Prostate gland (tissue), 2 donors: ENCODE measurements around the gene MAML2.

Source experiments
- CTCF ChIP-seq, 4 experiments: fragments of 200-600 bp in 2 of 4; fragments of 450-650 bp in 2 of 4; sonication (generic) in 2 of 4; IDR thresholded peaks; 1 replicate in 3 of 4; 2 replicates in 1 of 4; pipeline ENCODE4 v1.5.1; 2016 to 2019; ENCODE audit warnings: antibody characterized with exemption in 4 of 4, mild to moderate bottlenecking in 2 of 4, moderate library complexity in 2 of 4
- POLR2A ChIP-seq: fragments of 450-650 bp; IDR thresholded peaks from one replicate; pipeline ENCODE4 v1.6.1; 2016; ENCODE audit warnings: antibody characterized with exemption, mild to moderate bottlenecking
- POLR2AphosphoS5 ChIP-seq: sonication (generic); formaldehyde crosslinking; IDR thresholded peaks from one replicate; pipeline ENCODE4 v1.6.1; 2017; ENCODE audit warnings: antibody characterized with exemption

GRCh38 chr11:96055706-96056387 lies 287.1 kb downstream of the MAML2 start:
- TF ChIP-seq CTCF (IDR thresholded peaks at IDR 0.05) (no peak), POLR2AphosphoS5 (no peak), POLR2A (no peak)
